ENCODE results near the gene MAFG. TPM values are rescaled to one million over a fixed set of nuclear protein-coding genes. Genes with fewer than 3 reads are reported as not detected.

The MAFG gene
- total and polyA plus RNA-seq, 2 experiments from 2014 or later, result 16.1 to 27.0 TPM

DNA sequence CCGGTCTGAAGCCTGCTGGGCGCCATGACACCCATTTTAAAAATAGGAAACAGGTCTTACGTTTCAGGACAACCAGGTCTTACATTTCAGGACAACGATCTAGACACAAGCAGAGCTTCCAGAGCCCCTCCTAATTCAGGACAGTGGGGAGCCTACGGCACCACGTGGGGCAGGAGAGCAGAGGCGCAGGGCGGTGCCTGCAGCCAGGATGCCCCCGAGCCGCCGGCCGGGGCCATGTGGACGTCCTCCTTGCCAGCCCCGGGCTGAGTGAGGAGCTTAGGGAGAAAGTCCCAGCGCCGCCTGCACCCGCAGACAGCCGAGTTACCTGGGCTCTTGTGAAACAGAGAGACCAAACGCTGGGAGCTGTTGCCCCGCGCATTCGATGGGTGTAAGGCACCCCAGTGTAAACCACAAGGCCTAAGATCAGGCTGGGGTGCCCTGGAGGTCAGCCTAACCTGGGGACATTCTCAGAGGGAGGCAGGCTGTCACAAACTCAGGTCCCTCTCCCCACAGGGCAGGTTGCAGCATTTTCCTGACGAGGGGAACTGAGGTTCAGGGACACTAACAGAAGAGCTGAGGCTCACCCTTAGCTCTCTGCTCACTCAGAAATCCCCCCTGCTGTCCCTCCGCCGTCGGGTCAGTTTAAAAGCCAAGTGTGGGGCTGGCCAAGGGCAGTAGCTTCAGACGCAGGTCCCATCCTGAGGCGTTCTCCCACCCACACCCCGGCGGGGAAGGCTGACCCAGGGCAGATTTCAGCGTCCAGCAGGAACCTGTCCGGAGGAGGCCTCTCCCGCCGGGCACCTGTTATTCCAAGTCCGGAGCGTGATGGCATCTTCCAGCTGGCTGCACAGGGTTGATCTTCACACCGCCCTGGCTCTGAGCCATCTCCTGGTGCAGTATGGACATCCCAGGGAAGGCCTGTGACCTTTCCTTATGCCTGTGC lies 35.2 kb upstream of the MAFG start:
- Histone ChIP-seq H3K9me3 (ENCODE audit: low read depth) (no peaks in the 10 kb centered on the region), H3K36me3 (no peaks in the 10 kb centered on the region), H3K4me1 (ENCODE audit: low read depth) (peaks cover 11% of the 10 kb centered on the region), H3K27me3 (peaks cover 63% of the 10 kb centered on the region), H3K4me3 (no peak overlapping the region), H3K27ac (no peak overlapping the region)
- TF ChIP-seq, protein P1, sequence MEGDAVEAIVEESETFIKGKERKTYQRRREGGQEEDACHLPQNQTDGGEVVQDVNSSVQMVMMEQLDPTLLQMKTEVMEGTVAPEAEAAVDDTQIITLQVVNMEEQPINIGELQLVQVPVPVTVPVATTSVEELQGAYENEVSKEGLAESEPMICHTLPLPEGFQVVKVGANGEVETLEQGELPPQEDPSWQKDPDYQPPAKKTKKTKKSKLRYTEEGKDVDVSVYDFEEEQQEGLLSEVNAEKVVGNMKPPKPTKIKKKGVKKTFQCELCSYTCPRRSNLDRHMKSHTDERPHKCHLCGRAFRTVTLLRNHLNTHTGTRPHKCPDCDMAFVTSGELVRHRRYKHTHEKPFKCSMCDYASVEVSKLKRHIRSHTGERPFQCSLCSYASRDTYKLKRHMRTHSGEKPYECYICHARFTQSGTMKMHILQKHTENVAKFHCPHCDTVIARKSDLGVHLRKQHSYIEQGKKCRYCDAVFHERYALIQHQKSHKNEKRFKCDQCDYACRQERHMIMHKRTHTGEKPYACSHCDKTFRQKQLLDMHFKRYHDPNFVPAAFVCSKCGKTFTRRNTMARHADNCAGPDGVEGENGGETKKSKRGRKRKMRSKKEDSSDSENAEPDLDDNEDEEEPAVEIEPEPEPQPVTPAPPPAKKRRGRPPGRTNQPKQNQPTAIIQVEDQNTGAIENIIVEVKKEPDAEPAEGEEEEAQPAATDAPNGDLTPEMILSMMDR (IDR thresholded peaks at IDR 0.05; ENCODE audit: low read depth, low read length), result no peak
- DNase-seq (ENCODE audit: low read depth in 1 of 2, low spot score in 1 of 2), result no peak

DNA sequence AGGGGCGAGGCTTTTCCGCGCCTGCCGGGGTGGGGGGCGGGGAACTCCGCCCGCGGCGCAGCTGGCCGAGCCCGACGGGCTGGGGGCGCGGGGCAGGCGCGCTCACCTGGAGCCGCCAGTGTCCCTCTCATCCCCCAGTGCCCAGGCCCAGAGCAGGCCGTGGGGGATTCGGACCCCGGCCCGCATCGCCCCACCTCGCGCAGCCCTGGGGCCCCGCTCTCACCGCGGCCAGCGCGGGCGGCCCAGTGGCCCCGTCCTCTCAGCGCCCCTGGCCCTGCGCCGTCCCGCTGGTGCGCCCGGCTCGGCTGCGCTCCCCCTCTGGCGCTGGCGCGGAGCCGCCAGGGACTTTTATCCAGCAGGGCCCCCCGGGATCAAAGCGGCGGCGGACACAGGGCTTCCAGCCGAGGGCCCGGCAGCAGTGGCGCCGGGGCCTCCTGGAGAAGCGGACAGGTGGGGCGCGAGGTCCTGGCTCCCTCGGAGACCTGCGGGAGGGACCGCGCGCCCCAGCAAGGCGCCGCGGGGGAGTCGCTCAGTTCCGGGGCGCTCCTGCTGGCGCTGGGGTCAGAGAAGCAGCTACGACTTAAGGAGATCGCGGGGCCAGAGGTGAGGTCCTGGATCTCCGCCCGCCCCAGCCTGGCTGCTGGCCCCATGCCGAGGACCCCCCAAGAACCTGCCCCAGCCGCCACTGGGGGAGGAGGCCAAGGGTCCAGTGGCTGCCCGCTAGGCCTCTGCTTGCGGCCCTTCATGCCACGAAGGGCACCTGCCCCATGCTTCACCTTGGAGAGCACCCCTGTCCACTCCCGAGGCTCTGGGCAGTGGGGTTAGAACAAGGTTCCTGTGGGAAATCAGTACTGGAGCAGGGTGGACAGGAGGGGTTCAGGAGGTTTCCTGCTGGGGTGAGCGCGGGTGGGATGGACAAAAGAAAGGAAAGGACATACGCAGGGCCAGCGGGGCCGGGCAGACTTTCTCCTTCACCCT lies 34.3 kb upstream of the MAFG start:
- H3K4me1 ChIP-seq (ENCODE audit: low read depth), result peaks cover 1% of the 10 kb centered on the region
- H3K4me3 ChIP-seq, result no peak overlapping the region

DNA sequence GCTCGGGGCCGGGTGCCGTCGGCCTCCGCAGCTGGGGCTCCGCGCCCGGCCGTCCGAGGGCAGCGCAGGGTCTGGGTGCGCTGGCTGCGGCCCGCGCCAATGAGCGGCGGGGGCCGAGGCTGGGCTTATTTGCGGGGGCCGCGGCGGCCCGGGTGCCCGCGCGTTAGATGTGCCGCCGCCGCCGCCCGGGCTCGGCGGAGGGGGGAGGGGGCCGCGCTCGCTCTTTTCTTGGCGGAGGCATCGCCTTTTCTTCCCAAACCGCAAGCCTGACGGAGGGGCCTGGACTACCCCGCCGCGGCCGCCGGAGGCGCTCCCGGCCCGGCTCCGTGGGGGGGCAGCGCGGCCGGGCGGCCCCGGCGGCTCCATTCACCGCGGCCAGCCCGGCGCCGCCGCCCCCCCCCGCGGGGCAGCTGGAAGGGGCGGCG lies 33.6 kb upstream of the MAFG start, which contains the start of gene NOTUM:
Gene NOTUM, minus strand, starts transcription at position 101 of the 425 bp plus-strand sequence. CDS start 278 bp downstream, outside the sequence.
- peak; percentile 52 to 63 for DNase-seq (ENCODE audit: low read depth in 1 of 2, low spot score in 1 of 2)
- H3K9me3 ChIP-seq (ENCODE audit: low read depth), result no peaks in the 10 kb centered on the region
- peaks cover 63% of the 10 kb centered on the region for H3K27me3 ChIP-seq
- no peaks in the 10 kb centered on the region for H3K36me3 ChIP-seq
- H3K4me1 ChIP-seq (ENCODE audit: low read depth), result no peaks in the 10 kb centered on the region
- TF ChIP-seq, protein P1 (IDR thresholded peaks at IDR 0.05; ENCODE audit: low read depth, low read length), result peak; percentile 24
- no peak within 1 kb of the TSS for H3K27ac ChIP-seq
- H3K4me3 ChIP-seq, result peak within 1 kb of the TSS; percentile 30

More for the DNA sequence above, 34.3 kb upstream of the MAFG start:
- H3K27ac ChIP-seq, result no peak overlapping the region
- DNase-seq (ENCODE audit: low read depth in 1 of 2, low spot score in 1 of 2), result no peak
- TF ChIP-seq, protein P1 (IDR thresholded peaks at IDR 0.05; ENCODE audit: low read depth, low read length), result no peak
- peaks cover 63% of the 10 kb centered on the region for H3K27me3 ChIP-seq
- H3K9me3 ChIP-seq (ENCODE audit: low read depth), result no peaks in the 10 kb centered on the region
- H3K36me3 ChIP-seq, result no peaks in the 10 kb centered on the region

DNA sequence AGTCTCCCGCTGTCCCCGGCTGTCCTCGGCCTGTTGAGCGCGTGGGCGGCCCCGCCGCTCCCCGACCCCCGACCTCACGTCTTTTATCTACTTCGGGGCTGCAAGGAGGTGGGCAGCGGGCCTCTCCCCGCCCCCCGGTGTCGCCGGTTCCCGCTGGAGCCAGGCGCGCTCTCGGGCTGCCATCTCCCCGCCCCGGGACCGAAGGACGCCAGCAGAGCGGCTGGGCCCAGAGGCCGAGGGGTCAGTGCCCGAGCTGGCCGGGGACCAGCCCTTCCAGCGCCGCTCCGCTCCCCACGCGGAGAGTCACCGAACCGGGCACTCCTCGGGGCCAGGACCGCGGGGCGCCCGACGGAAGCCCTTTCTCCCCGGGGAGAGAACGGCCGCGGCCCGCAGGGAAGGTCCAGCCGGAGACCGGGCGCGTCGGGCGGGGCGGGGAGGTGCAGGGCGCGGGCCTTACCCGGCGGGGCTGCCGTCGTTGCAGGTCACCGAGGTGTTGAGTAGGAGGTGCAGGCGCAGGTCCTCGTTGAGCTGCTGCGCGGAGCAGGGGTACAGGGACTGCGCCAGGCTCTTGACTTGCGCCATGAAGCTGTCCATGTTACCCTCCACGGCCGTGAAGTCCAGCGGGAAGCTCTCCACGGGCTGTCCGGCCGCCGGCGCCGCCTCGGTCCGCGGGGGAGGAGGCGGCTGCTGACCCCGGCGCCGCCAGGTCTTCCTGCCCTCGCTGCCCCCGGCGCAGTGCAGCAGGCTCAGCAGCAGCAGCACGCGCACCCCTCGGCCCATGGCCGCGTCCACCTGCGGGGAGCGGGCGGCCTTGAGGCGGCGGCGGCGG lies 32.8 kb upstream of the MAFG start:
- no peaks in the 10 kb centered on the region for H3K4me1 ChIP-seq (ENCODE audit: low read depth)
- H3K27me3 ChIP-seq, result peaks cover 63% of the 10 kb centered on the region
- H3K36me3 ChIP-seq, result no peaks in the 10 kb centered on the region
- no peak overlapping the region for H3K27ac ChIP-seq
- TF ChIP-seq, protein P1 (IDR thresholded peaks at IDR 0.05; ENCODE audit: low read depth, low read length), result no peak
- H3K4me3 ChIP-seq, result peak overlapping the region; percentile 30
- no peaks in the 10 kb centered on the region for H3K9me3 ChIP-seq (ENCODE audit: low read depth)
- no peak for DNase-seq (ENCODE audit: low read depth in 1 of 2, low spot score in 1 of 2)
